SK-N-SH treated with all-trans-retinoic acid at 6 μM for 48 hours (cell line): ENCODE data around the gene PEPD.

Experiments used
- ARNTL ChIP-seq: fragments of 450-650 bp; formaldehyde crosslinking; IDR thresholded peaks from 2 replicates; pipeline ENCODE4 v1.5.0; 2020; ENCODE audit warnings: low read depth, mild to moderate bottlenecking, moderate library complexity, borderline replicate concordance
- BACH2 ChIP-seq: fragments of 250-450 bp; sonication (Bioruptor Pico); IDR thresholded peaks from 2 replicates; pipeline ENCODE4 v1.9.0; 2021; ENCODE audit warnings: mild to moderate bottlenecking, borderline replicate concordance
- CREB5 ChIP-seq: fragments of 250-450 bp; sonication (Bioruptor Pico); IDR thresholded peaks from 2 replicates; pipeline ENCODE4 v1.5.1; 2020; ENCODE audit warnings: low read depth, mild to moderate bottlenecking, moderate library complexity
- ISL1 ChIP-seq: fragments of 250-450 bp; sonication (Bioruptor Pico); IDR thresholded peaks from 2 replicates; pipeline ENCODE4 v2.1.2; 2022; ENCODE audit warnings: mild to moderate bottlenecking, moderate library complexity
- PATZ1 ChIP-seq: fragments of 250-450 bp; sonication (Bioruptor Pico); IDR thresholded peaks from 2 replicates; pipeline ENCODE4 v1.8.0; 2020; ENCODE audit warnings: mild to moderate bottlenecking, moderate library complexity, borderline replicate concordance
- PPARA ChIP-seq: fragments of 250-450 bp; sonication (Bioruptor Pico); IDR thresholded peaks from 2 replicates; pipeline ENCODE4 v1.5.0; 2020; ENCODE audit warnings: mild to moderate bottlenecking, borderline replicate concordance
- RARB ChIP-seq: fragments of 250-450 bp; sonication (Bioruptor Pico); IDR thresholded peaks from 2 replicates; pipeline ENCODE4 v1.8.0; 2021; ENCODE audit warnings: mild to moderate bottlenecking, moderate library complexity
- TOX ChIP-seq: fragments of 250-450 bp; sonication (Bioruptor Pico); IDR thresholded peaks from 2 replicates; pipeline ENCODE4 v1.8.0; 2021; ENCODE audit warnings: mild to moderate bottlenecking, moderate library complexity, borderline replicate concordance
- TSHZ2 ChIP-seq: fragments of 250-450 bp; sonication (Bioruptor Pico); IDR thresholded peaks from 2 replicates; pipeline ENCODE4 v1.5.0; 2020; ENCODE audit warnings: mild to moderate bottlenecking, moderate library complexity
- ZFP3 ChIP-seq: fragments of 250-450 bp; sonication (Bioruptor Pico); IDR thresholded peaks from 2 replicates; pipeline ENCODE4 v1.5.0; 2020; ENCODE audit warnings: mild to moderate bottlenecking, moderate library complexity
- ZFP30 ChIP-seq: fragments of 450-650 bp; formaldehyde crosslinking; IDR thresholded peaks from 2 replicates; pipeline ENCODE4 v1.5.0; 2022; ENCODE audit warnings: mild to moderate bottlenecking, moderate library complexity
- ZNF565 ChIP-seq: fragments of 450-650 bp; formaldehyde crosslinking; conservative IDR thresholded peaks from 2 replicates; pipeline ENCODE4 v1.5.0; 2020; ENCODE audit warnings: low read depth, mild to moderate bottlenecking, moderate library complexity
- ZNF70 ChIP-seq: fragments of 450-650 bp; formaldehyde crosslinking; IDR thresholded peaks from 2 replicates; pipeline ENCODE4 v1.5.0; 2020; ENCODE audit warnings: mild to moderate bottlenecking, moderate library complexity
- ZNF8 ChIP-seq: fragments of 450-650 bp; formaldehyde crosslinking; IDR thresholded peaks from 2 replicates; pipeline ENCODE4 v1.5.0; 2020; ENCODE audit warnings: mild to moderate bottlenecking, moderate library complexity

GRCh38 chr19:33473653-33474305, 47.8 kb downstream of the PEPD start:
- TF ChIP-seq ZFP30 (CRISPR knock-in tag) (no peak), ARNTL (CRISPR knock-in tag) (no peak), ZNF565 (CRISPR knock-in tag) (no peak), CREB5 (CRISPR knock-in tag) (peak; percentile 38; the same call in 1 of the 2 replicates), ZNF70 (CRISPR knock-in tag) (no peak), PATZ1 (CRISPR knock-in tag) (no peak), ISL1 (CRISPR knock-in tag) (peak; percentile 39), BACH2 (CRISPR knock-in tag) (no peak), TSHZ2 (no peak), ZNF8 (CRISPR knock-in tag) (no peak), ZFP3 (CRISPR knock-in tag) (peak; percentile 64; the same call in 1 of the 2 replicates), RARB (CRISPR knock-in tag) (no peak), PPARA (no peak), TOX (CRISPR knock-in tag) (no peak)
